Iris pigment epithelial cell (primary cell): ENCODE results near the gene ZBTB20.

Experiments used
- DNase-seq: peaks from one replicate; pipeline ENCODE4 v3.0.0-alpha.2; 2011; ENCODE audit warnings: low read depth

The ZBTB20 gene

DNA sequence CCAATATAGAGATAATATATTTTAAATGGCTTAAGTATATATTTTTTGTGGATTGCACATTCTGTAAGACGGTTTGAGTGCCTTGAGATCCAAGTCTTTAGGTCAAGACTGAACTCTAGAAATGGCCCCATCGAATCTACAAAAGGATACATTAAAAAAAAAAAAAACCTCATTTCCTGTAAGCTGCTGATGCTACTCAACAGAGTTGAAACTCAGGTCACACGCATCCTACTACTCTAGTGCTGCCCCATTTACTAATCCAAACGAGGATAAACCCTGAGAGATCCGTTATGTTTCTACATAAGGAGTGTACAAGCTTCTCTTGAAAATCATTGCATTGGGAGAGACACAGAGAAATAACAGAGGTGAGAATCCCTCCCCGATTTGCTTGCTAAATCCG, 666.0 kb downstream of the ZBTB20 start:
- DNase-seq: peak; percentile 37

DNA sequence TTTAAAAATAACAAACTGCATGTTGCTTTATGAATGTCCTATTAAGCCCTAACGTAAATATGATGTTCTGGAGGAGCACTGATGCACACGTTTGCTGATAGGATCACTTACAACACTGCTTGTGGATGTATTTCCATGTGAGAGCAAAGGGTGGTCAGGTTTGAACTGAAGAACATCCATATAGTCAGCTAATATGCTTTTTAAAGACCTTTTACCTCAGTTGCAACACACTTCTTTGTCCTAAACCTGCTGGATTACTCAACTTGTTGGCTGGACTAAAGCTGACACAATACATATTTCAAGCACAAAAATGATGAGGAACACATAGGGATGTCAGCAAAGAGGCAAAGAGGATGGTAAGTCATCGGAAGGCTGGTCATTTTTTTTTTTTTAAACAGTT, 666.6 kb downstream of the ZBTB20 start:
- peak; percentile 82 for DNase-seq

DNA sequence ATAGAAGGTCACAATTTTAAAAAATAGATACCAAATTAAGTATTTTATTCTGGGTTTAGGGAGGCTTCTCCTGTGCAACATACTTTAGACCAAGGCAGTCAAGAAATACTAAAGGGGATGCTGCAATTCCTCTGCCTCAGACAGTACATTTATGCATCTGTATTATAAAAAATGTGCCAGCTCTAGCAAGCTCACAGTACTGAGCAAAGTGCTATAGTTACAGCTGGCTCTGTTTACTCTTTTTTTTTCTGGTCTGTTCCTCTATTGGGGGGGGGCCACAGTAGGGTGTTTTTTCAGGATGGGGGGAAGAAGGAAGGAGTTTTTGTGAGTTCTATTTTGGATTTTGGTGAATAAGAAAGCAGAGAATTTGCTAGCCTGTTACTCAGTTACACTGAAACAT, 668.3 kb downstream of the ZBTB20 start:
- no peak for DNase-seq

DNA sequence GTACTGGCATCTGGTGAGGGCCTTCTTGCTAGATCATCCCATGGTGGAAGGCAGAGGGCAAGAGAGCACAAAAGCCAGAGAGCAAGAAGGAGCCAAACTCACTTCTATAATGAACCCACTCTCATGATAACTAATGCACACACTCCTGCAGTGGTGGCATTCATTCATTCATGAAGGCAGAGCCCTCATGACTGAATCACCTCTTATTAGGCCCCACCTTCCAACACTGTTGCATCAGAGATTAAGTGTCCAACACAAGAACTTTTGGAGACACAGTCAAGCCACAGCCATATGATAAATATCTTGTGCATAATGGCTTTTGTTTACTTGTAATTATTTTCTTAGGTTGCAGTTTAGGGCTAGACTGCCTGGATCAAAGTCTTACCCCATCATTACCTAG, 670.6 kb downstream of the ZBTB20 start:
- DNase-seq: no peak

DNA sequence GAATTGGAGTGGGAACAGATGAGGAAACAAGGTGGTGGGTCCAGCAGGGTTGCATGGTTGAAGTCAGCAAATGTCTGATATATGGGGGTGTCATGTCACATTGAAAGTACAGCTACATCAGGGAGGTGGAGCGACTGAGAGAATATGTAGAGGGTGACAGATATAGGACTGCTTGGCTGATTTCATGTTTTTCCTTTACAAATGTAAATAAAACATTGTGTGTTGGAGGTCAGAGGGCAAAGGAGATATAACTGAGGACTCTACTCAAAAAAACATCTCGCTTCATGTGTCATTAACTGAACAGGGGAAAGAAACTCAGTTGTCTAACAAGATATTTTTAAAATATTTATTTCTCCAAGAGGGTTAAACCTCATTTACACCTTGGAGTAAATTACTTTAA, 675.6 kb downstream of the ZBTB20 start:
- no peak for DNase-seq

DNA sequence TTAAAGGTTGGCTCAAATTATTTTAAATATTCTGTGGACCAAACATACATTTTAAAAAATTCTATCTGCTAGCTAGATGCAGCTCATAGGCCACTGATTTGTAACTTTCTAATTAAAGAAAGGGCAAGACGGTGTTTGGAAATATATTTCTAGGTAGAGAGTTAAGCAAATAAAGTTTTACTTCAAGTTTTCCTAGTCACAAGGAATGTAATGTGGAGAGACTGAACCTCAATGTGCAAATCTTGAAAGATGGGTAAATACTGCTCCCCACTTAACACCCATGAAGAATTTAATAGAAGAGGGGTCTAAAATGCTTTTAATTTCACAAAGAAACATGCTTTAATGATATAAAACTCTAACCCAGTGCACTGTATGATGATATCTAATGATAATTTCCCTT, 678.0 kb downstream of the ZBTB20 start:
- DNase-seq: no peak

DNA sequence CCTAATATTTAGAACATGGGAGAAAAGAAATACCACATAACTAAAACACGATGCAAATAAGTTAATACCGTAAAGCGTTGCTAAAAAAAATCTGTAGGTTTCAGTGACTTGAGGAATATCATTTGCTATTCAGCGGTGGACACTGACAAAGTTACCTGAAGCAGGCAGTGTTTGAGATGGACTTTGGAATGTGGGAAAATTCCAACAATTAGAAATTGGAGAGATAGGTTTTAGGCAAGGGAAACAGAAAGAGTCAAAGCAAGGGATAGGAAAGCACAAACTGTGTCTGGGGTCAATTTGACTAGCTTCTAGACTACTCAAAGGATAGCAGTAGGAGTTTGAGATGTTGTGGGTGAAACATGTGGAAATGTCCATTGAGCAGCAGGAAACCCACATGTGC, 680.3 kb downstream of the ZBTB20 start:
- DNase-seq: no peak

DNA sequence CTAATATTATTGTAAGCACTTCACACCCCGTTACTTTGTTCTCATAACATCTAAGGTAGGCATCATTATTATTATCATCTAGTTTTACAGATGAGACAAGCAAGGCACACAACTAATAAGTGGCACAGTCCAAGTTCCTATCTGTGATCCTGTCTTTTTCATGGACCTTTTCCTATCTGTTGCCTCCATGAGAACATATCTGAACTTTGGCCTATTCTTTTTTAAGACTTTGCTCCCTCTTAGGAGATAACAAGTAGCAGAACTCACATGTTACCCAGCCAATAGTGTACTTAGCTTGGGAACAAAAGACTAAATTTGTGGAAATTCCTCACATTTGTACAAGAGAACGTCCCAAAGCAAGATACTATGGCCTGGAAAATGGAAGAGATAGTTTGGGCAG, 680.8 kb downstream of the ZBTB20 start:
- no peak for DNase-seq

DNA sequence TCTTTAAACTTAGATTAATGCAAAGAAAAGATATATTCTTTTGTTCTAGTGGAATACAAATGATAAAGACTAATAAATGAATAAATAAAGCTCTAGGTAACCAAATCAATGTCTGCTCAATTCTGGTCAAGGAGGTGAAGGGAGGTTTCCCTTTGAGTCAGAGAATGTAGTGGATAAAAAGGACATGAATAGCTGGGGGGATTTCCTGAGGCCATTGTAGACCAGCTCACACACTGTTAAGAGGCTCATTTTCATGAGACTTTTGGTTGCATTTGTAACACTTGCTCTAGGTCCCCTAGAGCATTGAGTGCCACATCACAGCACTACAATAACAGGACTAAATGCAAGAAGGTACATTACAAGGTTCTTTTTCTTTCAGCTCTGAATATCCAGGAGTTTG, 682.5 kb downstream of the ZBTB20 start:
- DNase-seq: no peak

DNA sequence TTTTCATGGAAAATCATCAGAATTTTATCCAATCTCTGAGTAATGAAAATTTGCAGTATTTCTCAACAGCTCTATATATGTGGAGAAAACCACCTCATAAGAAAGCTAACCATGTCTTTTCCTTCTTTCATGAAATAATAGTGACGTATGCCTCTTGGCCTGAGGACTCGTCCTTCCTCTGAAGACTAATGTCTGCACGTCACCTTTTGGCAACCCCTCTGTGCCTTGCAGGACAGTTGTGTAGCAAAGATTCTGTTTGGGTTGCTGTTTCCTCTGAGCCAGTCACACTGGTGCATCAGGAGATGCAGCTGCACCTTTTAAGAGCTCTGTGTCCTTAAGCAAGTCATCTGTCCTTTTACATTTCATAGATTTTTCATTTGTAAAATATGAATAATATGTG, 684.3 kb downstream of the ZBTB20 start:
- no peak for DNase-seq

DNA sequence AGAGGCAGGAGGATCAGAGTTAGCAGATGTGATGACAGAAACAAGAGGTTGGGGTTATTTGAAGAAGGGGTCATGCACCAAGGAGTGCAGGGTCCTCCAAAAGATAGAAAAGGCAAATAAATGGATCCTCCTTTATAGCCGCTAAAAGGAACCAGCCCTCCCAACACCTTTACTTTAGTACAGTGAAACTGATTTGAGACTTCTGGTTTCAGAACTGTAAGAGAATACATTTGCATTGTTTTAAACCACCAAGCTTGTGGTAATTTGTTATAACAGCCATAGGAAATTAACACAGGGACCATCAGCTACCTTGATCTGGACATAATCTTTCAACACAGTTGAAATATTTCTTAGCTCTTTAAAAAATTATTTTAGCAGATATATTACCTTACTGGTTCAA, 686.6 kb downstream of the ZBTB20 start:
- no peak for DNase-seq

DNA sequence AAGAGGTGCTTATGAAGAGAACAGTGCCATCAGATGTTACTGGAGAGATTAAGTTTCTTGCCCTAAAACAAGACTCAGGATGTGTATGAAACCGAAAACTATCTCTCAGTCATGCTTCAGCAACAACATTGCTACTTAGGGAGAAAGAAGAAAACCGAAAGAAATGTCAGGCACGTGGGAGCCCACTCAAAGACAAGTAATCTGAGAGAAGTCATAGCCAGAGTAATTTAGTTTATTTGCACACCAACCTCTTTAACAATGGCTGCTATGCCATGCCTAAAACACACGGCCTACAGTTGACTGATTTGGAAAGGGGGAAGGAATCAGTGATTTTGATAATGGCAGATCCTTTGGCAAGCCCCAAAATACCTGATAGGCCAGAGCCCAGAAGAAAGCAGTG, 690.3 kb downstream of the ZBTB20 start:
- DNase-seq: no peak

DNA sequence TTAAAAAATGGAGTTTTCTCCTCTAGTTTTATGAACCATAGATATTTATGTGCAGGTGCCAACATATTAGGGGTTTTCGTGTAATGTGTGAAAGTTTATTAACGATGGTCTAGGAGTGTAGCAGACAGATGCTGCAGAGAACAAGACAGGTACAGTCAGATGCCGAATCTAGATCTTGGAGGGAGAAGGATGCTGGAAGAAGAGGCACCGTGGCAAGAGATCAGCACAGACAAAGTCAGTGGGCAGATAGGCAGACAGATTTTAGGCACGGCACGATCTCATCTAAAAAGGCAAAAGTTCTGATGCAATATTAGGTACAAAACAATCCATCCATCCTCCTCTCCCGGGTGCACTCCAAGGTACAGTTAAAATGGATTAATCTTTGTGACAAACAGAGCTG, 691.7 kb downstream of the ZBTB20 start:
- DNase-seq: no peak

DNA sequence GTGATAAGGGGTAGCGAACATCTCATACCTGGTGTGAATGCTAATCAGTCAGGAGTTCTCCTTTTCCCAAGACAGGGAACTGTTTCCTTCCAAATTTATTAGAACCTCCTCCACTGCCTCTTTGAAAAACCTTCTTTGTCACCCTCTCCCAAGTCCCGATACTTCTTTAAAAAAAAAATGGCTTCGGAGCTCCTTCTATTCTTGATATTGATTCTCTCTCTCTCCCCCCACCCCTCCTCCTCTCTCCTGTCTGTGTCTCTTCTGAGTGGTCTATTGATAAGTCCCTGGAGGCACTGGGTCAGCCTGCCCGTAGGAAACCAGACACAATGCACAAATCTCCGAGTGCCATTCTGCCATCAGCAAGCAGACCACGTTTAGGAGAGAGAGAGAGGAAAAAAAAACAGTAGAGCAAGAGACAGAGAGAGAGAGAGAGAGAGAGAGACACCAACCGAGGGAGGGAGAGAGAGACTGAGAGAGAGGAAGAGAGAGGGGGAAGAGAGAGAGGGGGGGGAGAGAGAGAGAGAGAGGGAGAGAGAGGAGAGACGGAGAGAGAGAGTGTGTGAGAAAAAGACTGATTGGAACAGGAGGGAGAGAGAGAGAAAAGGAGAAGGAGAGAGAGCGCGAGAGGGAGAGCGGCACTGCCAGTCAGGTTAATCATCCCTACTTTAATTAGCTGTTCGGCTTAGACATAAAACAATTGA, 692.4 kb downstream of the ZBTB20 start:
- DNase-seq: peak; percentile 33

DNA sequence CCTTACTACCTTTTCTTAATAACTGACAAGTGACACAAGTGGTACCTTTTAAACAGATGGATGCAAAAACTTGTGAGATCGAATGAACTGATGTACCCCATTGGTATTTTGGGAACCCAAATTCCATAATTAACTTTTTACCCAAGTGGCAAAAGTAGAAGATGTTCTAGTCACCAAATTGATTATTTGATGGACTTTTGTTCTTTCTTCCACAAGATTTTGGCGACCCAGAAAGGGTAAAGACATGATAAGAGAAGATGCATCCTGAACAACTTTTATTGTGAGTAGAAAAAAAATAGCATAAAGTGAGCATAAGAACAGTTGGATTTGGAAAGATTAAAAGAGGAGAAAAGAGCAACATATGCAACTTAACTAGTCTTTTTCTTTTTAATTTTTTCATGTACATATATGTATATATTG, 693.7 kb downstream of the ZBTB20 start:
- no peak for DNase-seq

DNA sequence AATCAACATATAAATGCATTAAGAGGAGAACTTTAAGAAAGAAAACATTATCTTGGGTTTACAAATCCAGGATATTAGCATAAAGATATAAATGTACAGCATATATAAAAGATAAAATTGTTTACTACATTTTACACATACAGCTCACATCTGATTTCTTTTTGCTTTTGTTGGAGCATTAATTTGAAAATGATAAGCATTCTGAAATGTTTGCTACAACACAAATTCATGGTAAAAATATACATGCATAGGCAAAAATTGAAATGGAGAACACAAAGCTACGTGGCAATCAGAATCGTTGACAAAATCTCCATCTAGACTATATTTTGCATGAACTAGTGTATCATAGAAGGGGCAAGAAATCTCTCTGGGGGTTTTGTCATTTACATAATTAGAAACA, 694.2 kb downstream of the ZBTB20 start:
- no peak for DNase-seq

DNA sequence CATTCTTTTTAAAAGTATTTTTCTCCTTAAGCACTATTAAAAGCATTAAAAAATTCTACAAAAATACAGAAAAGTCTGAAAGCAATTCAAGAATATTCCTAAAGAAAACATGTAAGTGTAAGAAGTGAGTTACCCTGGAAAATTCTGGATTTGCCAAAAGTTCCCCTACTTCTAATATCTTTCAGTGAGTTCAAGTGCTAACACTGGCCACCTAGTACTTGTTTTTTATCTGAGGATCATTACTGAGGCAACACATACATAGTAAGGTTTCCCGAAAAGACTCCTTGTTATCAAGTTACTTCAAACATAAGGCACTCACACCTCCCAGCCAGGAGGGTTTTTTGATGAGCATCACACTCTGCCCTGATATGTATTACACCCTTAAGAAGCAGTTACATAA, 694.8 kb downstream of the ZBTB20 start:
- no peak for DNase-seq

DNA sequence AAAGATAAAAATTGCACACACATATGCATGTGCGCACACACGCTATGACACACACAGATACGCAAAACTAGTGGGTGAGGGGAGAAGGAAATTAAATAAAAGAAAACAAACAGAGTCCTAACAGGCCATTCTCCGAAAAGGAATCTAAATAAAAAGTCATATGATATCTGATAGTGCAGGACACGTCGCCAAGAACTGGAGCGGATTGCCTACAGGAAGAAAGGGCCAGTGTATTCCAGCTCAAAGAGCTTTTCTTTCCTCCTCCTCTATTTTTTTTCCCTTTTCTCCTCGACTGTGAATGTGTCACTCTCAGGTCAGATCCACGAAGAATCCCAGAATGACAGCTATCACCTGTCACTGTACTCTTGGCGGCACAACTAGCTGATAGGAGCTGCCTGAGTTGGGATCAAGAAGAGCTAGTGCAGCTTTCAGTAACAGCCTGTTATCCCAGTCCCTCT, 695.5 kb downstream of the ZBTB20 start:
- peak; percentile 22 for DNase-seq

DNA sequence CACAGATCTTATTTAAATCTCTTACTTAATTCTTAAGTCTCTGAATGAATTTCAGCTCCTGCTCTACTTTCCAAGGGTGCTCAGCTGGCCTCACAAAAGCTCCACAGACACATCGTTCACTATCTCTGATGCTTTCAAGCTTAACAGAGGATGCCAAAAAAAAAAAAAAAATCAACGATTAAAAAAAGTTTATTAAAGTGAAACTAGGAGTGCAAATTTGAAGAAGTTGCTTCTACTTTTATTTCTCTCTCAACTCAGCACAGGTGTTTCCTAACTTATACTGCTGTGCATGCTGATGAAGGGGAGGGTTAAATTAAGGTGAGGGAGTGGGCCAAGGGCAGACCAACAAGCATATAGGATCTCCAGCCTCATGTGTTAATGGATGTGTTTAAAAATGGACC, 696.0 kb downstream of the ZBTB20 start:
- no peak for DNase-seq

DNA sequence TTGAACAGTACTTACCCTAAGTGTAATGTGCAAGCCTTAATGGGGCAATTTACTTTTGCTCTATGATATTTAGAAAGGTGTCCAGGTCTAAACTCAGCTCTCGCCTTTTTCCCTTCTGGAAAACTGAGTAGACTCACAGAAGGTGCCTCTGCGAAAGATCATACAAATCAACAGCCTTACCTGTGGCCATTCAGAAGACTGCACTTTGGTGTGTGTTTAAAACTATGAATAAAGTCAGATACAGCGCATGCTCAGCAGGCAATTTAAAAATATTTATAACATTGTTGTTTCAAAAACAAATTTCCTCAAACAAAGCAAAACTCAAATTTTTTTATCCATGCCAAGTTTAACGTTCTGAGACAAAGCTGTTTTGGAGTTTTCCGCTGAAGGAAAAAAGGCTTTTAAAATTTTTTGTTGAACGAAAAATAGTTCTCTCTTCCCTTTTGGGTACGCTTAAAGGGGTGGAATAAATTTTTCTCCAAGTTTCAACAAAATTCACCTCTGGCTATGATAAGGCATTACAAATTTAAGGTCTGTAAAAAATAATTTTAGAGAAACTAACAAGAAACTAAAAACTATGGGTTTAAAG, 697.0 kb downstream of the ZBTB20 start:
- DNase-seq: no peak

DNA sequence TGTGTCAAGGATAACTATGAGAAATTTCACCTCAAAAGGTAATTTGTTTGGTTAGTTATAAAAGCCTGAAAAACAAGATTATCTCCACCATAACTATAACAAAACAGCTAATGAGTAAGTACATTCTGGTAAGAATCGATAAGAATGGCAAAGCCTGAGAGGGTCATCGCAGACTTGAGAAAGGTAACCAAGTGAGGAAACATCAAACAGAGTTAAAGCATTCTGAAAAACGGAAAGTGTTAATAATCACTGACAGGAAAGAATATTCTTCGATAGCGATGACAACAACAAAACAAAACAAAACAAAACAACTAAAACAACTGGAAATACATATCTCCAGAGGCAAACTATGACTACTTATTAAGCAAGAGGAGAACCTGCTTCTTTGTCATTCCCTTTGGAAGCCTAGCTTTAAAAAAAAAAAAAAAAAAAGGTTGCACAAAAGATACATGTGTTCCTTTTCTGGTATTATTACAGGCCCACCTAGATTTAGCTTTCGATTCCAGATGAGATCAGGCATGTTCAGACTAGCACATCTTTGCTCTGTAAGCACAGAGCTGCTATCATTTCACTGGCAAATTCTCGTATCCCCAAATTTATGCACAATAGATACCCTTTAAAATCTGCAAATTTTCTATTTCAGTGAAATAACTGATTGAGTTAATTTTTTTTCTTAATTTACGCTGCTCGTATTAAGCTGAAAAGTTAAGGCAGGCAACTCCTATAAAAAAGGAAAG, 697.6 kb downstream of the ZBTB20 start:
- no peak for DNase-seq

DNA sequence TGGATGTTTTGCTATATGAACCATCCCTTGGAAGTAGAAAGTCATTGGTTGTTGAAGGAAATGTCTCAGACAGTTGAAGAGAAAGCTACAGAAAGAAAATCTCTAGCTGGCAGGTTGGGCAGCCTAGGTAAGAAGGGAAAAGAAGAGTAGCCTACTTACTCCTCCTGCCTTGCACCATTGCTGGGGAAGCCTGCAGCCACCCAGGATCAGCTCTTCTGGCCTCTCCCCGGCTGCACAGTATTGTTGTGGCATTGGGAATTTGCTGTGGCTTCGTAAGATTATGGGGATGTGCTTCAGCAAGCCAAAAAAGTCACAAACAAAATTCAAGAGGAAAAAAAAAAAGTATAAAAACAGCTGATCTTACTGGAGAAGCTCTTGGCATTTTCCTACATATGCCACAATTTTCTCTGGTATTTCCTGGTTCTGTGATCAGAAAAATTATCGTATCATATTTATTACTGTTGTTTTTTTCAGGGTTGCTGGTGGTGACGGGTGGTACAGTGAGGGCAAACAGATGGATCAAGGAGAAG, 699.1 kb downstream of the ZBTB20 start:
- no peak for DNase-seq

DNA sequence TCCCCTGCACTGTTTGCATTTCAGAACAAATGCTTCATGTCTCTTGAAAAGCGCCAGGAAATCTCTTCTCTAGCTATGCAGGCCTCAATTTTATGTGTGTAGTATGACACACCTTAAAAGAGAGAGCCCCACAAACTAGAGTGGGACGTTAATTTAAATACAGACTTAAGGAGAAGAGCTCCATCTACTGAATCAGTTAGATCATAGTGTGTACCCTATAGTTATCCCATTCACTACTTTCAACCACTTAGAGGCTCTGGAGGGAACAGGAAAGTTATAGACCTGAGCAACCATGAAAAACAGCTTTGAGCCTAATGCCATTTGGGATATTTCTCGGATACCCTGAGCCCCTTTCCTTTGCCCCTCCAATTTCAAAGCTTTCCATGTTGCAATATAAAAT, 699.5 kb downstream of the ZBTB20 start:
- DNase-seq: no peak
